GM18867 (cell line): ENCODE results near the gene ASB18.

Experiments used
- ATAC-seq: cut with Tn5 transposase; IDR thresholded peaks from one replicate; pipeline ENCODE4 v1.9.1; 2021; ENCODE audit warnings: mild to moderate bottlenecking, moderate library complexity; ENCODE audit not compliant: unreplicated experiment

Gene ASB18

DNA sequence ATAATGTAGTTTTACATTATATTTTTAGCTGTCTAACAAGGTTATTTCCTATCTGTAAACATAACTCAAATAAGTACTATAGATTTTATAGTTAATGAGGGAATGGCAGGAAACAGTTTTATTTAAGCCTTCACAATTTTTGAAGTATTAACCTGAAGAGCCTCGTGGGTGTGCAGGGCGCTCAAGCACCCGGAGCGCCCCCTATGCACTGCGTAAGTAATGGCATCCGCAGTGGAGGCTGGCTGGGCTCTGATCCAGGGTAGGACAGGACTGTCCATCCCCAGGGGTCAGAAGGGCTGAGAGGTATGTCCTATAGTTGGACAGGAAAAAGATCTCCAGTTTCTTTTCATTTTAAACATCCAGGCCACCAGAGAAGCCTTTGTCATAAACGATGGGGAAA lies 87.8 kb downstream of the ASB18 start:
- ATAC-seq: no peak

DNA sequence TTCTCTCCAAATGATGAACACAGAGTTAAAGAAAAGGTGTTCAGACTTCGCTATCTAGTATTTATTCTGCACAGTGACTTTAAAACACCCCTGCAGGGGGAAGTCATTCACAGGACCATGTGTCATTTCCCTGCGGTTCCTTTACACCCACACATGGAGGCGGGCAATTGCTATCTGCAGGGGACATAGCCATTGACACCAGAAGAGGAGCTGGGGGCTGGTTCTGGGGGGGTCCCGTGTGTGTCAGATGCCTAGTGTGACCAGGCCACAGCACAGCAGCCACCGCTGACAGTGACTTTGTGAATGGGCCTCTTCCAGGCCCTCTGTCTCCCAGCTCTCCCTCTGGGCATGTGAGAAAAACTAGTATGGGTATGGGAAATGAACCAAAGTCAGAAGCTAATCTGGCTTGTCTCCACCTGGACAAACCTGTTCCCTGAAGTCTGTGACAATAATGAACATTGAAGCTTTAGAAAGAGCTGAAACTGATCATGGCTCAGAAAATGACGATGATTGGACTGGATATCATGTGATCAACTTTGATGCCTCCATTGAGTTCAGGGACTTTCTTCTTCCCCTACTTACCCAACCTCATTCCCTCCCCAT lies 88.6 kb downstream of the ASB18 start:
- ATAC-seq: no peak

DNA sequence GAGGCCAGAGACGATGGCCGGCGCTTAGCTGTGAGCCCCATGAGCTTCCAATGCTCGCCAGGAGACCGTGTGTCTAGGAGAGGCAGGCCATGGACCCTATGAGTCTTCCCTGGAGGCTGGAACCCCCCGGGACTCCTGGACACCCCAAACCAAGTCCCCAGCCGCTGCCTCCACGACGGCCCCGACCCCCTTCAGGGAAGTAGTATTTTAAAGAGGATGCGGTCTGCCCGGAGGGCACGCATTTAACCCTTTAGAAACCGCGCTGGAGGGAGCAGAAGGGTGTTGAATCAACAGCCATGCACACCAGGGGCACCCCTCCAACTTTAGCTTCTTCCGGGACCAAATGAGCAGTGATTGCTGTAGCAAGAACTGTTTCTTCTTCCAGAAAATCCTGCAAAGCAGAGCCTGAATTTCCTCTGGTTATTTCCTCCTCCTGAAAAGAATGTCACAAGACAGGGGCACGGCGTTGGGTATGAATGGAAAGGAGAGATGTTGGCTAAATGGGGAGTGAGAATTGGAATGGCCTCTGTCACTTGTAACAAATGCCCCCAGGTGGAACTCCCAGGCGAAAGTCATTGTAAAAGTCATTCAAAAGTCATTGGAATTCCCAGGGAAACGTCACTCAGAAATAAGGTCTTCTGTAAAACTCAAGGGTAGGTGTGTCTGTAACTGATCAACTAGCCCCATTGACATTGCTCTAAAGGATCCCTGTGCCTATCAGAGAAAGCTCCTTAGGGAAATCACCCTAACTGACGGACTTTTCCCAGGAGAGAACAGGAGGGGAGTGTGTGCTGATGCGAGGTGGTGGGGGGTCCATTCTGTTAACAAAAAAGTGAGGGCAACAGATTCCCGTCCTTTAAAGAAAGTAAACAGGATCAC lies 90.2 kb downstream of the ASB18 start:
- no peak for ATAC-seq

DNA sequence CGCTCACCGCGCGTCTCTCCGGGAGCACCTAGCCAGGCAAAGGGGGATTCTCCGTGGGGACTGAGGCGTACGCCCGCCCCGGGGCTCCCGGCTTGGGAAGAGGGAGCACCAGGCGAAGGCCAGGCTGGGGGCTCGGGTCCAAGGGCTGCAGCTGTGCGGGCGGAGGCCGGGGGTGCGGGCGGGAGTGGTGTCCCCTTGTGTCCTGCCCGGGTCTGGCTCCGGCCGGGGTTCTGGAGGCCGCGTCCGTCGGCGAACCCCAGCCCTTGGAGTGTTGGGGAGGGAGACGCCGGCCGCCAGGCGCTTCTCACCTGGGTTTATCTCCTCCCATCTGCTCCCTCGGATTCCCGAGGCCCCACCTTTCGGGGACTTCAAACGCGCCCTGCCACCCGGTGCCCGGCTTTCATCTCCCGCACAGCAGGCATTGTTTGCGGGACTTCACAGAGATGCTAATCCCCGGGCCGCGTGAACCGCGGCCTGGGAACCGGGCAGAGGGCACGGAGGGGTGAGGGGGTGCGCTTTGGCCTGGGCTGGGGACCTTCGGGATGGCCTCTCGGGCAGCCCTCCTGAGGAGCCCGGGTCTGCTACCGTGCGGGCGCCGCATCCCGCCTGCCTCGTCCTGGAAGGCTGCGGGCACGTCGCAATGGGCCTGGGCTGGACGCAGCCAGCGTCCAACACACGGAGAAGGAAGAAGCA lies 91.0 kb downstream of the ASB18 start:
- ATAC-seq: no peak

DNA sequence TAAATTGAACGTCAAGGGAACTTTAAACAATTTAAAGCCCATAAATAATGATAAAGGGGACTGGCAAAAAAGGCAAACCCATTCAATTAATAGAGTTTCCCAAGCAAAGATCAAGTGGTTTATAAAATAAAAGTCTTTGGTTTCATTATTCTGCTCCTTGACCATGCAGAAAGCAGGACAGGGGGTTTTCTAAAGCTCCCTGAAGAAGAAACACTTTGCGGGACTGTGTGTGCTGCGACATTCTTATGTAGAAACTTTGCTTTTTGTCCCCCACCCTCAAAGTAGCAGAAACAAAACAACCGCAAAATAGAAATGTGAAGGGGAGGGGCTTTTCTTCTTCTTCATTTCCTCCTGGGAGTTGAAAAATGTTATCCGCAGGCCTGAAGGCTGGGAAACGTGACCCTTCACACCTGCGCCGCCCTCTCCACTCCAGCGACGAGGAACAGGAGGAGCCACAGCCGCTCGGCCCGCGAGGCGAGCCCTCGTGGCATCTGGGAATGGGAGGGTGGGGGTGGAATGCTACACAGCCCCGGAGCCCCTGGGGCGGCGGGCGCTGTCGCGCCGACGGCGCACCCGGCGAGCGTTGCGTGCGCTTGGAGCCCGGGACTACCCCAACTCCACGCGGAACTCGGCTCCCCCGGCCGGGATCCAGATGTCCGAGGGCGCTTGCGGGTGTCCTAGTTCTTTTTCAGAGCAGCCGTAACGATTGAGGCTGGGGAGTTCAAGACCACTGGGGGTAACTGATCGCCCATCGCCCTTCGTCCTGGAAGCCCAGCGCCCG lies 91.8 kb downstream of the ASB18 start:
- no peak for ATAC-seq

DNA sequence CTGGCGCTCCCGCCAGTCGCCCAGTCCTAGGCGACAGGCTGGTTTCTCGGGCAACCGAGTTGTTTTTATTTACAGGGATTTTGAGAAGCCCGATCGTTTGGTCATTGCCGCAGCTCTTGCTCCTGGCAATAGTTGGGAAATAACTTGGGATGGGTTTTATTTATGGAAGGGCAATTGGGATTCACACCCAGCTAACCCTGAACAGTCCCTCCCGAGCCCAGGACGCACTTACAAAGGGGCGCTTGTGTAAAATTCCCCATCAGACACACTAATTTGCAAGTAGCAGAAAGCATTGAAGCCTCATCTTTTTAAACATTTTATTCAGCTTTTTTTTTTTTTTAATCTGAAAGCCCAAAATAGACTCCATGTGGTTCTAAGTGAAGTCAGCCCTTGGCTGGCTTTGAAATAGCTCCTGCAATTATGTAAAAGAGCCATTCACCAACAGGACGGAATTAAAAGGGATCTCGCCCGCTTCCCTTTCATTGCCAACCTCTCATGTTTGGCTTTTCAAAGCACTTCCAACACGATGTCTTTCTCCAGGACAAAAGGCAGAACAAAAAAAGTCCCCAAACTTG lies 92.4 kb downstream of the ASB18 start:
- no peak for ATAC-seq

DNA sequence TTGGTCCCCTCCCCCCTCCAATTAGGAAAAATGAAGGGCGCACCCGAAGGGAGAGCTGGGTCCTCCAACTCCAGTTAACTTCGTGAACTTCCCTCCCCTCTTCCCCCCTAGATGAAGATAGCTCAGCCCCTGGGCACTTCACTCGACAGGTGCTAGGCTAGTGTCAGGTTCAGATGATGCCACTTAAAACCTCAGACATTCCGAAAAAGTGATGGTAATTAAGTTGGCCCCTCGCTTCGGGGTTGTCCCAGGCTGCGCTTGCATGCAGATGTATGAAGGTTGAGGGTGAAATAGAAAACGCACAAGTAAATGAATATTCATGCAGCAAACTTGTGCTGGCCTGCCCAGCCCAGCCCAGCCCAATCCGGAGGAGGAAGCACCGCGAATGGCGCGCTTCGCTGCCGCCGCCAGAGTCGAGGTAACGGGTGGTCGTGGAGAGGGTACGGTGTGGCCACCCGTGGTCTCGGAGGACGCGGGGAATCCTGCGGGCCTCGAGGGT lies 93.0 kb downstream of the ASB18 start:
- no peak for ATAC-seq

DNA sequence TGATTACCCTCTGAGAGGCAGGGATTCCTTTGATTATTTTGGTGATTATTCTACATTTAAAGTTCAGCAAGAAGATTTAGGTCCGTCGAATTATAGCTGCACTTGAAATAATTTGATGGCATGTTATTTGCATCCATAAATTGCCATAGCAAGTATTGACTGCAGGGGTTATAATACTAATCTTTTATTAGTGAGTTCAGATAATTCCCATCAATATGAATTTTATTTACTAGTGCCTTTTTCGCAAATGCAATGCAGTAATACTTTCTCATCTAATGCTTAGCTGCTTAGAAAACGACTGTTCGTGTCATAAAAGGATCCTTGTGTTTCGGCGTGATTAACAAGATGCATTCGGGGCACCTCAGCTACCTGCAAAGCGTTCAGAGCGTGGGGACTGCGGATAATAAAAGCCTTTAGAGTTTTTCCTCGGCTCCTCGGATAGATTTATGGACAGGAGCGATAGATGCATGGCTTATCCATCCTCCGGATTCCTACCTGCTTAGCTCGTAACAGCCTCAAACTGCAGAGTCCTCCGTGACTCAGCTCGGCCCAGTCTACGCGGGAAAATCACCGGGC lies 93.5 kb downstream of the ASB18 start:
- ATAC-seq: no peak

DNA sequence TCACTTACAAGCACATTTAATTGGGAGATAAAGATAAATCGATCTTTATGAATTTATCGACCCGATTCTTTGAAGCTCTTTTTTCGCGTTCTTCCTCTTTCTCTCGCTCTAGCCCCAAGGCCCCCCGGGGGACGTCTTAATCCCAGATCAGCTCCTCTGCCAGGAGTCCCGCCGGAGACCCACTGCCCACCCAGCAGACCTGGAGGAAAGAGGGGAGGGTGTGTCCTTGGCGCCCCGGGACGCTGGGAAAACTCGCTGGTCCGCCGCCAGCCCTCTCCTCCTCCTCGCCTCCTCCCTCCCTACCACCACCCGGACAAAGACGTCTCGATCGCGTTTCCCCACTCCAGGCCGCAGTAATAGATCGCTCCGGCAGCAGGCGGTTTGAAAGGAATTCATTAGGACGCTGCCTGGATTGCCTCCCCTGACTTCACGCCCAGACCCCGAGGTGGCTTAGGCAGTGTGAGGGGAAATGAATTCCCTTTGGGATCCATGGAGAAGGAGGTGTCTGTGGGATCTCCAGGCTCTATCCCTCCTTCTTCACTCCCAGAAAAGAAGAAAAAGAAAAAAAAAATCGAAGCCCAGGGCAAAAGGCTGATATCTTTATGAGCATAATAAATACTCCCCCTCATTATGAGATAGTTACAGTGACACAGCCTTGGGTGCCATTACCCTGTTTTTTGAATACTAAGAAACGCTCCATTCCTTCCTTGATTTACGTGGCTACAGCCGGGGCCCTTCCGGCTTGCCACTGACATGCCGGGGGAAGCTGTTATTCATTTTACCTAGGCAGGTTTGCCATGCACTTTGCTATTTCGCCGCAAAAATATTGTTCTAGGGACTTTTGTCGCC lies 94.2 kb downstream of the ASB18 start:
- no peak for ATAC-seq

DNA sequence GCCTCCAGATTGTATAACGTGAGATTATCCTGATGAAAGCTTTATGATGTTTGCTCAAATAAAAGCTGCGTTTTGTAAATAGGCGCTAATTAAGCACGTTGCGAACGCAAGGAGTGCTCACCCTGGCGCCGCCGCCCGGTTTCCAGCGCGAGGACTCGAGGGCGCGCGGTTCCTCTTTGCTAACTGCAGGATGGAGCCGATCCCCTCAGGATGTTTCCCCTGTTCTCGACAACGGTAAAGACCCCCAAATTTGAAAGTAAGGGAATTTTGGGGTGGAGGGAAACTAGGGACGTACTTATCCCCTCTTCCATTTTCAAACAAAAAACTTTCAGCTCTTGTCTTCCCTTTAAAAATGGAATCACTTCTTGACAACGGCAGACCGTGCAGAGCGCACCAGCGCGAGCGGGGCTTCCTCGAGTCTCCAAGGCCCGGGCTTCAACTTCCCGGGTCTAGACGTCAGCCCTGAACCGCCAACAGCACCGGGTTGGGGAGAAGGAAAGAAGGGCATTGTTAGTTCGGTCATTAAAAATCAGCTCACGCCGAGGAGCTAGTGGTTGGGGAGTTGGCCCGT lies 95.0 kb downstream of the ASB18 start:
- ATAC-seq: no peak

DNA sequence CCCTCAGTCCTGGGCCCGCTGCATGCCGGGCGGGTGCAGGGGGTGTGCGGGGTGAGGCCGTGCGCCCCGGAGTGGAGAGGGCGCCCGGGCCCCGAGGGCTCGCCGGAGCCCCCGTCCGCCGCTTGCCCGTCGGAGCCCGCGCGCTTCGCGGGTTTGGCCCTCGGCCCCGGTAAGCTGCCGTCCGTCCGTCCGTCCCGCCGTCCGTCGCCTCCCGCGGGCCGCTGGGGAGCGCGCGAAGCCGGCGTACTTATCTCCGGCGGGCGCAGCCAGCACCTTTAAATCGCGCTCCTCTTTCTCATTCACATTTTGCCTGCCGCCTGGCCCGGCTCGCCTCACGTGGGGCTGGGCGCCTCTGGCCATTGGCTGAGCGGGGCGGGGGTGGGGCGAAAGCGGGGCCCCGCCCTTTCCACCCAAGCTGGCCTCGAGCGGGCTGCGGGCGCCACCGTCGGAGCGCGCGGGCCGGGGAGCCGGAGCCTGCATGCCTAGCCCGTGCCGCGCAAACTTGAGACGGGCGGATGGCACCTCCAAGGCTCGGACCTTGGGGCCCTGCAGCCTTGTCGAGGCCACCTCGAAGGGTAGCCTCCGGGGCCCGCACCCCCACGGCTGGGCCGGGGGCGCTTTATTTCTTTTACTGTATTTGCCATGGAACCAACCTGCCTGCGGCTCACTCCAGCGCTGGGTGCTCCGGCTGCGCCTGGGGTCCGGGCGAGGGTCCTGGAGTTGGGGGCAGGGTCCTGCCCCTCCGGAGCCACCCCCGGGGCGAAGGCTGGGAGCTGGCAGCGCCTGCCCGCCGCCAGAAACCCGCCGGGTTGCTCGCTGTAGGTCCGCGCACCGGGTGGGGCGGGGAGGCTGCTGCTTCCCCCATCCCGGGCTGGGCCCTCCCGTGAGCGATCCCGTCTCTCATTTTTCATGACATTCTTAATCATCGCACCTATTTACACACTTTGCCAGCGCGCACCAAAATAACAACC lies 95.8 kb downstream of the ASB18 start, which contains the start of gene GBX2:
Gene GBX2, minus strand, starts transcription at position 277 of the 971 bp plus-strand sequence. CDS start 415 bp downstream, outside the sequence.
- ATAC-seq: no peak

DNA sequence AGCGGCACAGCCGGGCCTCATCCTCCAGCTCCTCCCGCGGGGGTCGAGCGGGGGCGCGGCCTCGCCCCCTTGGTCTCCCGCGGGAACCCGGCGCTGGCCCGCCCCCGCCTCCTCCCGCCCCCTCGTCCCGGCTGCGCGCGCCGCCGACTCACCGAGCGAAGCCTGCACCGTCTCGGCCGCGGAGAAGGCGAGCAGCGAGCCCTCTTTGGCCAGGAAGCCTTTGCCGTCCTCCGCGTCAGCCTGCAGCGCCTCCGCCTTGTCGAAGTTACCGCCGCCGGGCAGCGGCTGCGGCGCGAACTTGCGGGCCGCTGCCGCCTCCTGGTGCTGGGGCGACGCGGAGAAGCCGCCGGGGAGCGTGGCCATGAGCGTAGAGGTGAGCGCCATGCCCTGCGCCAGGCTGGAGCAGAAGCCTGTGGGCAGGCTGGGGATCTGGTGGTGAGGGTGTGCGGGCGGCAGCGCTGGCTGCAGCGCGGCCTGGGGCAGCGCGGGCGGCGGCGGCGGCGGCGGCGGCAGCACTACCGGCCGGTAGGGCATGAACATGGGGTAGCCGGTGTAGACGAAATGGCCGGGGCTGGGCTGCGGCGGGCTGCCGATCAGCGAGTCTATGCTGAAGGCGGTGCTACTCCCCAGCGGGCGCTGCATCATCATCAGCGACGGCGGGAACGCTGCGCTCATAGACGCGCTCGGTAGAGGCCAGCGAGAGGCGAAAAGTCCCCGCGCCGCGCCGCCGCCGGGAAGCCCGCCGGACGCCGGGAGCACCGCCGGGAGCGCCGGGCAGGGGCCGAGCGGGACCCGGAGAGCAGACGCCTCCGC lies 96.7 kb downstream of the ASB18 start:
- ATAC-seq: no peak

DNA sequence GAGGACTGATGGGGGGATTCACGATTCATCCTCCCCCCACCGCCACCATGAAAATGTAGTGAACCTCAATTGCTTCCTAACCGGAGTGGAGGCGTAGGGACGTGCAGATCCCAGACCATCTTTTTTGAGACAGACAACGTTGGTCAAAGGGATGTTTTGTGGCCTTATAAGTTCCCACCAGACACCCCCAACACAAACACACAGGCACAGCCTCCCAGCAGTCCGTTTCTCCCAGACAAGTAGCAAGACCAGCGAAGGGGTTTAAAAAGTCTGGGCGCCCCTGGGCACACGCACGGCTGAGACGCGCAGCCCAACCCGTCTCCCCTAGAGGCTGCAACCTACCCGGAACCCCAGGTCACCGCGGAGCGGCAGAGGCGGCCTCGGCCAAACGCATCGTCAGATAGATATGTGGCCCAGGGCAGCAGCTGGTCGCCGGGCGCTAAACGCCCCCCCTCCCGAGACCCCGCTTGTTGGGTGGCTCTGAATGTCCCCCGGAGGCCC lies 97.4 kb downstream of the ASB18 start:
- no peak for ATAC-seq

DNA sequence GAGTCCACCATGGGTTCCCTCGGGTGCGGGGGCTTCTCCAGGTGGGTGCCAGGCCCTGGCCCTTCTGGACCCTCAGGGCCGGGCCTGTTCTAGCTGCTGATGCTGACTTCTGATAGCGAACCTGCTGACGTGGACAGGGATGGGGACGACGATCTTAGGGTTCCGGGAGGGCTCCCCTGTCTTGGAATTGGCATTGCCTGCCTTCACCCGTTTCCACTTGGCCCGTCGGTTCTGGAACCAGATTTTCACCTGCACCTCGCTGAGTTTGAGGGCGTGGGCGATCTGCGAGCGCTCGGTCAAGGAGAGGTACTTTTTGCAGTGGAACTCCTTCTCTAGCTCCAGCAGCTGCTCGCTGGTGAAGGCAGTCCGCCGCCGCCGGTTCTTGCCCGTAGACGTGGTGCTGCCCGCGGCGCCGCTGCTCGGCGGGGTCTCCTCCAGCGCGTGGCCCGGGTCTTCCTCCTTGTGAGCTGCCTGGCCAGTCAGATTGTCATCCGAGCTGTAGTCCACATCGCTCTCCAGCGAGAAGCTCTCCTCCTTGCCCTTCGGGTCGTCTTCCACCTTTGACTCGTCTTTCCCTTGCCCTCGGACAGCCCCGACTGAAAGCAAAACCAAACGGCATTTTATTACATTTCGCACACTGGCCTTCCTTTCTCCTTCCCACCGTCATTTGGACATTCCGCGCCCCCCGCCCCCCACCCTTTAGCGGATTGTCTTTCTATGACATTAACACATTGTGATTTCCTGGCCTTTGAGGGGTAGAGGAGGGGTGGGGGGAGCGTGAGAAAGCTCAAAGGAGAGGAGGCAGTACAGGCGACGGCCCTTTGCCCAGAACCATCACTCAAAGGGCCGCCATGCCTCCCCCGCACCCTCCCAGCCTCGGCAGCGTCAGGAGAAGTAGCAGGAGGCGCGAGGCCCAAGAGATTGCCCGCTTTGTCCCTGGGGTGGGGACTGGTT lies 98.1 kb downstream of the ASB18 start:
- ATAC-seq: no peak
